NCI-H345 (cell line): ENCODE results near the gene ANXA6.
"Not testable (repeated sequence)": the region's sequence is repeated elsewhere in the genome, so short reads cannot be mapped to it uniquely, and the experiment has no call there.

Experiments
- DNase-seq: peaks from one replicate; lab custom pipeline; 2025; lab: John Stamatoyannopoulos, UW

The ANXA6 gene

GRCh38 chr5:151157426-151158286 is at the start of gene ANXA6:
TSS of gene ANXA6 (minus strand) at chr5:151157779. CDS start at chr5:151147901, 9,878 bp downstream.
- peak; percentile 40 for DNase-seq

DNA sequence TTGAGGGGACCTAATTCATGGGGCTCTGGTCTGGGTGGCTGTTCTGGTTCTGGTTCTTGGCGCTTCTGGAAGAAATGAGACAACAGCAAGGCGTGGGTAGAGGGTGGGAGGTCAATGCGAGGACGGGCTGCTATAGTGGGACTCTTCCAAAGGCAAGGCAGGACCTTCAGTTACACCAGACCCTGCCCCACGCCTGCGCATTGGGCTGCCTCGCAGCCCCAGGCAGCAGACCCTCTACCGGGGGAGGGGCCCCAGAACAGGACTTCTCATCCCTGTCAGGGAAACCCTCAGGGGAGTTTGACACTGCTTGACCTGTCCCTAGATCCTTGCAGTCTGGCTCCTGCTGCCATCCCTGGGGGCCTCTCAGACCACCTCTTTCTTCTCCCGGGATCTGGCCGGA is 47.8 kb upstream of the ANXA6 start:
- no peak for DNase-seq

- DNase-seq = no peak
Observed at GRCh38 chr5:151204051-151204450, 46.5 kb upstream of the ANXA6 start.

DNA sequence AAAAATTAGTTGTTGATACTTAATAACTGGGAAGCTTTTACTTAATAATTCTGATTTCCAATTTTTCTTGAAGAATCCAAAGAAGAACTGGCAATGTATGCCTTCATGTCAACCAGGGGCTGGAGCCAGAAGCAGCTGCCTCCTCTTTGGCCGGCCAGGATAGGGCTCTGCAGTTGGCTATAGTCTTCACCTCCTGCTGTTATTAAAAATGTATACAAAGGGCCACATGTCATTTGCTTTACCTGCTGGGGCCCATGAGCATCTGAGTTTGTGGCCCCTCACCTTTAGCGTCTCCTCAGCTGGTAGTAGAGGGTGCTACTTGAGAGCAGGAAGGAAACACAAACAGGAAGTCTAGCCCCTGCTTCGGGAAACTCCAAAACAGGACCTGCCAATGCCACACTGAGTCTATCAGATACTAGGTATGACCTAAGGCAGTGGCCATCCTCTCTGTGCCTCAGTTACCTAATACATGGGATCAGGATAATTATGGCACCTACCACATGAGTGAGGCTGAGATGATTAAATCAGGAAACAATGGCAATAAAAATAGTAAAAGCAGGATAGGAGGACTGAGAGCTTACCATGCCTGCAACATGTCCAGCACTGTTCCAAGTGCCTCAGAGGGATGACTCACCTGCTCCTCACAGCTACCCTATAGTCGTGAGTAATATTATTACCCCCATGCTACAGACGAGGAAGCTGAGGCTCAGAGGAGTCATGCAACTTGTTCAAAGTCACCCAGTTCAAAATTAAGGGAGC is 45.0 kb upstream of the ANXA6 start:
- no peak for DNase-seq

DNA sequence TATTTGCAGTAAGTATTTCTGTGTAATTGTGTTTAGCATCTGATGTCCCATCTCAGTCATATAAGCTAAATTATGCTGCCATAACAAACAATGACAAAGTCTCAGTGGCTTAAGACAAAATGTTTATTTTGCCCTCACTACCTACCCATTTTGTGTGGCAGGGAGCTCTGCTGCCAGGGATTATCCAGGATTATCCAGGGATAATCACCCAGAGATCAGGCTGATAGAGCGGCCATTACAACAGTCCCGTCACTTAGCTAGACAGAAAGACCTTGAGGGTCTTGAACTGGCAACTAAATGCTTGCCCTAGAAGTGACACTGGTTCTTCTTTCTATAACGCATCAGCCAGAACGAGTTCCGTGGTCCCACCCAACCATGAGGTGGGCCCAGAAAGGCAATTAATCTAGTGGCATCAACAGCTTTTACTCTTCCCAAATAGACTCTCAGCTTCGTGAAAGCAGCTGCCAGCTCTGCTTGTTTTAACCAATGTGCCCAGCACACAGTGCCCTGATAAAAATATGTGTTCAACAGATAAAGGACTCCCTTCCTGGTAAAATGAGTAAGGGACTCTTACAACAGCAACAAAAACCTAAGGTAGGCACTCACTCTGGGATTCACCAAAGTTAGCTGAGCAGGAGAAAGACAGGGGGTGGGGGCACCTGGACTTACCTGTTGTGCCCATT is 43.5 kb upstream of the ANXA6 start:
- no peak for DNase-seq

GRCh38 chr5:151199581-151200185 is 42.1 kb upstream of the ANXA6 start:
- DNase-seq = no peak

- no peak for DNase-seq
Observed at GRCh38 chr5:151198861-151199260, 41.3 kb upstream of the ANXA6 start.

GRCh38 chr5:151197291-151197600 is 39.7 kb upstream of the ANXA6 start:
- DNase-seq = not testable (repeated sequence)

DNA sequence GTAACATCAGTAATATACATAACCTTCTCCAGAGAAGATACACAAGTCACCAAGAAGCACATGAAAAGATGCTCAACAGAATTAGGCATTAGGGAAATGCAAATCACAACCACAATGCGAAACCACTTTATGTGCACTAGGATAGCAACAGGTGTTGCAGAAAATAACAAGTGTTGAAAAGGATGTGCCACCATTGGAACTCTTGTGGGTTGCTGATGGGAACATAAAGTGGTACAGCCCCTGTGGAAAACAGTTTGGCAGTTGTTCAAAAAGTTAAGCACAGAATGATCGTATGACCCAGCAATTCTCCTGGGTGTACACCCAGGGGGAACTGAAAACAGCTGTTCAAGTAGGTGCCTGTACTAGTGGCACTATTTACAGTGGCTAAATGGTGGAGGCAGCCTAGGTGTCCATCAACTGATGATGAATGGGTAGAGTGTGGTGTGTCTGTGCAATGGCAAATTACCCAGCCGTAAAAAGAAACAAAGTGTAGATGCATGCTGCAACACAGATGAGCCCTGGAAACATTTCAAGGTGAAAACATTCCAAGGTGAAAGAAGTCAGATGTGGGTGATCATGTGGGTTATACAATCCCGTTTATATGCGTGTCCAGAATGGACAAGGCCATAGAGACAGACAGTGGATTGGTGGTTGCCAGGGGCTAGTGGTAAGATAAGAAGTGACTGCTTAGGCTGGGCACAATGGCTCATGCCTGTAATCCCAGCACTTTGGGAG is 39.1 kb upstream of the ANXA6 start:
- no peak for DNase-seq

DNA sequence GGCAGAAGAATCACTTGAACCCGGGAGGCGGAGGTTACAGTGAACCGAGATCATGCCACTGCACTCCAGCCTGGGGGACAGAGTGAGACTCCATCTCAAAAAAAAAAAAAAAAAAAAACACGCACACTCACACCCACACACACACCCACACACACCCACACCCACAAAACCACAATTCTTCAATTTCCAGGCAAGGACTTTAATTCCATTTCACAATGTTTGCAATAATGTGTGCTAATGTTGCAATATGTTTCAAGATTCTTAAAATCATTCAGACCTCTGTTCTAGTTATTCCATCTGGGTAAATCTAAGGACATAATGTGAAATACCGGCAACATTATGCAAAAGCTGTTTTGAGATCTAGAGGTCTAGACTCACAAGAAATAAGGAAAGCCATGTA is 38.0 kb upstream of the ANXA6 start:
- no peak for DNase-seq

GRCh38 chr5:151192626-151193025 is 35.0 kb upstream of the ANXA6 start:
- DNase-seq = no peak

- no peak for DNase-seq
Observed at GRCh38 chr5:151191661-151192060, 34.1 kb upstream of the ANXA6 start.

- DNase-seq = no peak
Observed at GRCh38 chr5:151189151-151189550, 31.6 kb upstream of the ANXA6 start.

GRCh38 chr5:151186538-151186937 is 29.0 kb upstream of the ANXA6 start:
- no peak for DNase-seq

GRCh38 chr5:151186052-151186451 is 28.5 kb upstream of the ANXA6 start:
- no peak for DNase-seq

DNA sequence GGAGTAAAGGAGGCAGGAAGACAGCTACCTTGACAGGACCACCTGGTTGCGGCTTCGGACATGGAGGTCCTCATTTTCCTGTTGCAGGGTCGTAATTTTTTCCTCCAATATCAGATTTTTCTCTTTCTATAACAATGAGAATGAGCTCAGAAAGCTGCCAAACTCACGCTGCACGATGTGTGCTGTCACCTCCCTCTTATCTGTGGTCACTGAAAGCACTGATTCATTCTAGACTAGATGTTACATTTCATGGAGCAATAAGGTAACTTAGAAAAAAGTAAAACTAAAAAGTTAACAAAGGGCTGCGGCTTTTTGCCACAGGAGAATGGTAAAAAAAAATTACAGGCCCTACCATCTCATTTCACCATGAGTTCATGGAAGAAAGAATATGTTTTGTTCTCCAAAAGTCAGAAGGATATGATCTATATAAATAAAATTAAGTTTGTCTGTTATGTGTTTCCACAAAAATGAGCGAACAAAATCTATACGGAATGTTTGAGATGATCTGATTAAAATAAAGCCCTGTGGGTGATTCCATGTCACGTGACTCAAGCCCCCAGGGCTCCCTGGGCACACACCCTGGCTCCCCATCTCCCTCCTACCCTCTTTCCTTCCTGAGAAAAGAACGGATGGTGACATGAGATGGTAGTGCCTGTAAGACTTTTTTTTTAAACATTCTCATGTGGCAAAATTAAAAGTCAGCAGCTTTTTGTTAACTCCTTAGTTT is 26.9 kb upstream of the ANXA6 start:
- no peak for DNase-seq

GRCh38 chr5:151183456-151184245 is 26.1 kb upstream of the ANXA6 start:
- no peak for DNase-seq

GRCh38 chr5:151182976-151183375 is 25.4 kb upstream of the ANXA6 start:
- no peak for DNase-seq

DNA sequence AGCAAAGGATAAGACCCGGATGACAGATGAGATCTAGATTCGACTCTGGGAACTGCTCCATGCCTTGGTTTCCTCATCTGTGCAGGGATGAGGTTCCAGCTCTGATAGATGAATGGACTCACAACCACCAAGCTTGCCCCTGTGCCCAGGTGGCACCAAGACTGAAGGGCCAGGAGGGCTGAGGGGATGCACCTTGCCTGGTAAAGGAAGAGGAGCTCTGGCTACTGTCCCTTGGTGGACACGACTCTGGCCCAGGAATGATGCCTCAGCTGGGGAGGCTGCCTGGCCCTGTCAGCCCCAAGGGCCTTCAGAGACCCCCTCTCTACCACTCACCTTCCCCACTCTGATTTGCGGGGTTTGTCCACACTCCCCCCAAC is 24.9 kb upstream of the ANXA6 start:
- no peak for DNase-seq

GRCh38 chr5:151181818-151182523 is 24.4 kb upstream of the ANXA6 start:
- no peak for DNase-seq
